ENCODE data around the gene CC2D2B. TPM values are rescaled to one million over a fixed set of nuclear protein-coding genes. Genes with fewer than 3 reads are reported as not detected.

The CC2D2B gene
- total and polyA plus RNA-seq, 2 of the 8 experiments (the other 6 are each of a cell fraction or from before 2014, with no cell fraction given), result 0.09 to 0.71 TPM

DNA sequence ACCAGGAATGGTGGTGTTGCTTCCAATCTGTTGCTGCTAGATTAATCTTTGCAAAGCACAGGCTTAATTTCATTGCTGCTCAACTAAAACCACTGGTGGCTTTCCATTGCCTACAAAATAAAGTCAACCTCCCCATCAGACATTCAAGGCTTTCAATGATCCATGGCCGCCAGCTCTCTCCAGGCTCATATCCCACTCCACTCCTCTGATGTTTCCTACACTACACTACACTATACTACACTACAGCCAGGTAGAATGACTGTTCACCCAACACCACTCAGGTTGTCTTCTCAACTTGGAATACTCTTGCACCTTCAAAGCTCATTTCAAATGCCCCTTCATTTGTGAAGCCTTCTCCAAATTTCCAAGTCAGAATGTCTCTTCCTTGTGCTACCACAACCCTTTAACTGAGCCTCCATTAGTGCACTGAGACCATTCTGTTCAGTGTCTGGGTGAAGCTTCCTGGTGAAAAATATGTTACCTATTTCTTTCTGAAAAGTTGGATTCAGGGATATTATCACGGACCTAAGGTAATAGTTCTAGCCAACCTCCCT lies 35.5 kb upstream of the CC2D2B start:
- no peak overlapping the region for H3K56ac ChIP-seq (replicated peaks; ENCODE audit: insufficient read length, low read depth, low read length)
- H3K27me3 ChIP-seq (replicated peaks in 1 of 4; ENCODE audit: control insufficient read depth in 3 of 4, extremely low read depth in 1 of 4, insufficient read depth in 3 of 4, low read length in 3 of 4), result no peaks in the 10 kb centered on the region
- H2BK12ac ChIP-seq (ENCODE audit: low read depth, low read length), result no peak overlapping the region
- H2BK120ac ChIP-seq (replicated peaks; ENCODE audit: low read depth, low read length), result no peak overlapping the region
- no peak overlapping the region for H2BK5ac ChIP-seq (ENCODE audit: low read depth, low read length)
- H4K8ac ChIP-seq (ENCODE audit: extremely low read depth, insufficient read depth, low read length), result no peak overlapping the region
- no peak overlapping the region for H3K4me3 ChIP-seq (ENCODE audit: extremely low read depth in 1 of 4, insufficient read depth in 2 of 4, low read depth in 3 of 4, low read length in 4 of 4)
- no peak overlapping the region for H2AFZ ChIP-seq (ENCODE audit: low read length)
- no peak overlapping the region for H3K23ac ChIP-seq (ENCODE audit: insufficient read length)
- H2AK5ac ChIP-seq (ENCODE audit: low read depth, low read length), result no peak overlapping the region
- H3K36me3 ChIP-seq (ENCODE audit: control insufficient read depth in 2 of 4, insufficient read depth in 4 of 4, low read length in 3 of 4), result peaks cover 0 to 30% (median 4%) of the 10 kb centered on the region in 4 experiments; a peak in 6 of 8 replicates
- POLR2A ChIA-PET (ENCODE audit: partially characterized antibody), result interaction anchor here (1.1 kb wide), 1 partner anchor 35 kb away, joined by 4 read pairs; the partner anchor contains the start of gene CC2D2B
- H3K4me1 ChIP-seq (replicated peaks in 1 of 4; ENCODE audit: control insufficient read depth in 3 of 4, insufficient read depth in 4 of 4, low read length in 3 of 4), result no peaks in the 10 kb centered on the region
- WGBS, 2 experiments (ENCODE audit: extremely low coverage in 1 of 2, insufficient coverage in 1 of 2, insufficient read length in 1 of 2, insufficient replicate concordance in 2 of 2, low coverage in 1 of 2, low lambda C conversion rate in 2 of 2, missing lambda C conversion rate in 1 of 2), result 83% methylated on average over 2 of the region's 2 CpGs; no CpG with 5 or more reads in 1 of the 2 experiments
- no peak overlapping the region for H3K9ac ChIP-seq (replicated peaks in 1 of 4; ENCODE audit: extremely low read depth in 1 of 4, low read depth in 3 of 4, low read length in 3 of 4)
- no peak overlapping the region for H4K91ac ChIP-seq (replicated peaks; ENCODE audit: insufficient read length, low read length)
- H3K18ac ChIP-seq (ENCODE audit: extremely low read depth, low read length), result no peak overlapping the region
- no peaks in the 10 kb centered on the region for H4K20me1 ChIP-seq (replicated peaks in 1 of 2; ENCODE audit: control insufficient read depth in 1 of 2, insufficient read depth in 2 of 2, low read length in 2 of 2)
- H3K79me2 ChIP-seq (ENCODE audit: control insufficient read depth in 1 of 2, insufficient read depth in 2 of 2, low read length in 2 of 2), result no peaks in the 10 kb centered on the region
- H3K4ac ChIP-seq (replicated peaks; ENCODE audit: insufficient read length, low read depth, low read length), result no peak overlapping the region
- DNase-seq (ENCODE audit: low read depth in 1 of 2, low spot score in 2 of 2) (no peak), FAIRE-seq (no peak)
- no peak overlapping the region for H3K14ac ChIP-seq (ENCODE audit: insufficient read length)
- TF ChIP-seq POLR2A (IDR thresholded peaks at IDR 0.05; ENCODE audit: control extremely low read depth in 1 of 2, low read depth in 2 of 2, low read length in 2 of 2), result no peak
- no peak for TF ChIP-seq BRCA1 (IDR thresholded peaks at IDR 0.05; ENCODE audit: low read depth, low read length)
- no peak for TF ChIP-seq CBX8 (IDR thresholded peaks at IDR 0.05; ENCODE audit: borderline replicate concordance, low read depth, low read length)
- no peak for TF ChIP-seq SP1 (IDR thresholded peaks at IDR 0.05; ENCODE audit: low read depth, low read length)
- no peak for TF ChIP-seq CTBP2 (IDR thresholded peaks at IDR 0.05; ENCODE audit: borderline replicate concordance, insufficient read depth, insufficient read length, low read length)
- TF ChIP-seq HDAC2 (IDR thresholded peaks at IDR 0.05; ENCODE audit: borderline replicate concordance in 1 of 2, low read depth in 2 of 2, low read length in 2 of 2), result no peak
- H3K27ac ChIP-seq (ENCODE audit: low read depth, low read length), result no peak overlapping the region
- H3K79me1 ChIP-seq (ENCODE audit: low read depth, low read length), result no peaks in the 10 kb centered on the region
- H4K5ac ChIP-seq (ENCODE audit: insufficient read length, low read depth, low read length), result no peak overlapping the region
- H3K4me2 ChIP-seq (ENCODE audit: insufficient read depth in 1 of 2, low read depth in 2 of 2, low read length in 2 of 2), result no peak overlapping the region
- H3K9me3 ChIP-seq (ENCODE audit: insufficient read depth in 2 of 2, low read depth in 1 of 2, low read length in 1 of 2), result peaks cover 8 to 15% of the 10 kb centered on the region in 2 experiments
- no peaks in the 10 kb centered on the region for H3K23me2 ChIP-seq (ENCODE audit: low read depth, low read length)
- H2BK15ac ChIP-seq (ENCODE audit: low read length), result no peak overlapping the region
- CTCF ChIA-PET (ENCODE audit: partially characterized antibody), result interaction anchor here (0.6 to 1.6 kb wide), 7 partner anchors 11 to 270 kb away, joined by 3 to 7 read pairs (median 3); partner anchors contain the start of gene TCTN3
- H2BK20ac ChIP-seq (ENCODE audit: low read length), result no peak overlapping the region

Data from H1 (cell line).